Measurements from ENCODE around the gene TENM4.
"Not testable (repeated sequence)": the region's sequence is repeated elsewhere in the genome, so short reads cannot be mapped to it uniquely, and the experiment has no call there.

TENM4 gene

GRCh38 chr11:79226126-79226525 lies 214.7 kb downstream of the TENM4 start:
- no peak for TF ChIP-seq CTCF (conservative IDR thresholded peaks at IDR 0.05; ENCODE audit: low read length)
- H3K4me3 ChIP-seq (ENCODE audit: low read length), result no peak overlapping the region
- DNase-seq (ENCODE audit: low read depth), result no peak

- not testable (repeated sequence) for DNase-seq (ENCODE audit: low read depth); H3K4me3 ChIP-seq (ENCODE audit: low read length)
Observed at GRCh38 chr11:79222163-79222562, 218.7 kb downstream of the TENM4 start.

GRCh38 chr11:79221444-79222130 lies 219.2 kb downstream of the TENM4 start:
- DNase-seq (ENCODE audit: low read depth), result no peak
- TF ChIP-seq CTCF (conservative IDR thresholded peaks at IDR 0.05; ENCODE audit: low read length), result no peak
- H3K4me3 ChIP-seq (ENCODE audit: low read length), result no peak overlapping the region

GRCh38 chr11:79220171-79220570 lies 220.7 kb downstream of the TENM4 start:
- no peak for TF ChIP-seq CTCF (conservative IDR thresholded peaks at IDR 0.05; ENCODE audit: low read length)
- H3K4me3 ChIP-seq (ENCODE audit: low read length), result no peak overlapping the region
- DNase-seq (ENCODE audit: low read depth), result no peak

- TF ChIP-seq CTCF (conservative IDR thresholded peaks at IDR 0.05; ENCODE audit: low read length), result no peak
Observed at GRCh38 chr11:79219186-79220045, 221.4 kb downstream of the TENM4 start.

GRCh38 chr11:79212741-79213190 lies 228.1 kb downstream of the TENM4 start:
- no peak for TF ChIP-seq CTCF (conservative IDR thresholded peaks at IDR 0.05; ENCODE audit: low read length)
- DNase-seq (ENCODE audit: low read depth), result no peak
- H3K4me3 ChIP-seq (ENCODE audit: low read length), result no peak overlapping the region

More at GRCh38 chr11:79219186-79220045, 221.4 kb downstream of the TENM4 start:
- peak; percentile 28 for DNase-seq (ENCODE audit: low read depth)
- H3K4me3 ChIP-seq (ENCODE audit: low read length), result no peak overlapping the region

GRCh38 chr11:79209540-79210266 lies 231.1 kb downstream of the TENM4 start:
- TF ChIP-seq CTCF (conservative IDR thresholded peaks at IDR 0.05; ENCODE audit: low read length), result no peak
- H3K4me3 ChIP-seq (ENCODE audit: low read length), result no peak overlapping the region
- DNase-seq (ENCODE audit: low read depth), result no peak

Data from AG10803 (cell line).